GM23338 (cell line): ENCODE data around the gene AKNA. TPM values are rescaled to one million over a fixed set of nuclear protein-coding genes. Genes with fewer than 3 reads are reported as not detected.

Experiments
- ATAC-seq: fragments of 200-7000 bp; cut with Tn5 transposase; 3 replicates; pipeline ENCODE4 v1.9.1; 2020
- DNase-seq: peaks from one replicate; pipeline ENCODE4 v3.0.0-alpha.2; 2015; ENCODE audit warnings: low spot score
- H2AFZ ChIP-seq: fragments of 200-600 bp; sonication (generic); 2 replicates; pipeline ENCODE4 v1.8.0; 2016; ENCODE audit warnings: antibody characterized with exemption, mild to moderate bottlenecking, moderate library complexity
- H3F3A ChIP-seq: fragments of 200-600 bp; sonication (generic); replicated peaks from 2 replicates; pipeline ENCODE4 v1.8.0; 2017; ENCODE audit warnings: antibody characterized with exemption, mixed run types, low read depth
- H3K27ac ChIP-seq: fragments of 200-600 bp; sonication (generic); 2 replicates; pipeline ENCODE4 v1.6.1; 2016; ENCODE audit warnings: low read depth
- H3K27me3 ChIP-seq: fragments of 200-600 bp; sonication (generic); 2 replicates; pipeline ENCODE4 v1.8.0; 2016; ENCODE audit warnings: mild to moderate bottlenecking, mixed run types, moderate library complexity; ENCODE audit not compliant: insufficient read depth
- H3K36me3 ChIP-seq: fragments of 200-600 bp; sonication (generic); 2 replicates; pipeline ENCODE4 v1.8.0; 2016; ENCODE audit warnings: mild to moderate bottlenecking; ENCODE audit not compliant: insufficient read depth
- H3K4me1 ChIP-seq: fragments of 200-600 bp; sonication (generic); 2 replicates; pipeline ENCODE4 v1.8.0; 2016; ENCODE audit warnings: mild to moderate bottlenecking, moderate library complexity; ENCODE audit not compliant: insufficient read depth
- H3K4me2 ChIP-seq: fragments of 200-600 bp; sonication (generic); 2 replicates; pipeline ENCODE4 v1.7.1; 2017; ENCODE audit warnings: mixed run types
- H3K4me3 ChIP-seq: fragments of 200-600 bp; sonication (generic); 2 replicates; pipeline ENCODE4 v1.6.1; 2016; ENCODE audit warnings: mixed run types
- H3K79me2 ChIP-seq: fragments of 200-600 bp; sonication (generic); replicated peaks from 2 replicates; pipeline ENCODE4 v1.8.0; 2017; ENCODE audit warnings: mild to moderate bottlenecking; ENCODE audit not compliant: insufficient read depth
- H3K9me2 ChIP-seq: fragments of 200-600 bp; sonication (generic); 2 replicates; pipeline ENCODE4 v1.8.0; 2017; ENCODE audit not compliant: insufficient read depth
- H4K20me1 ChIP-seq: fragments of 200-600 bp; sonication (generic); replicated peaks from 2 replicates; pipeline ENCODE4 v1.8.0; 2017; ENCODE audit warnings: mild to moderate bottlenecking; ENCODE audit not compliant: insufficient read depth
- H3K27ac Mint-ChIP-seq: 2 replicates; pipeline ENCODE4 v1.8.0; 2020; ENCODE audit warnings: inconsistent platforms, mild to moderate bottlenecking, moderate library complexity, mixed read lengths
- H3K27me3 Mint-ChIP-seq: 3 replicates; pipeline ENCODE4 v1.8.0; 2022; ENCODE audit warnings: low read depth, mild to moderate bottlenecking, moderate library complexity, mixed read lengths, inconsistent platforms; ENCODE audit not compliant: insufficient read depth, poor library complexity
- H3K36me3 Mint-ChIP-seq: 3 replicates; pipeline ENCODE4 v1.8.0; 2021; ENCODE audit warnings: low read depth, mild to moderate bottlenecking, inconsistent platforms, moderate library complexity, mixed read lengths
- H3K4me1 Mint-ChIP-seq: 3 replicates; pipeline ENCODE4 v1.8.0; 2020; ENCODE audit warnings: mild to moderate bottlenecking, inconsistent platforms, mixed read lengths
- H3K4me3 Mint-ChIP-seq: 3 replicates; pipeline ENCODE4 v1.8.0; 2021; ENCODE audit warnings: moderate library complexity, mild to moderate bottlenecking, inconsistent platforms, mixed read lengths
- H3K9me3 Mint-ChIP-seq: 3 replicates; pipeline ENCODE4 v1.8.0; 2020; ENCODE audit warnings: moderate library complexity, mild to moderate bottlenecking, inconsistent platforms, mixed read lengths
- EZH2 ChIP-seq: fragments of 200-600 bp; sonication (generic); IDR thresholded peaks from one replicate; pipeline ENCODE4 v1.8.0; 2017; ENCODE audit warnings: antibody characterized with exemption, mild to moderate bottlenecking, low read depth; ENCODE audit not compliant: unreplicated experiment
- EZH2phosphoT487 ChIP-seq: fragments of 200-600 bp; sonication (generic); IDR thresholded peaks from one replicate; pipeline ENCODE4 v1.8.1; 2018; ENCODE audit warnings: antibody characterized with exemption; ENCODE audit not compliant: unreplicated experiment
- NANOG ChIP-seq: IDR thresholded peaks from 2 replicates; pipeline ENCODE4 v1.6.1; 2016; ENCODE audit warnings: antibody characterized with exemption, borderline replicate concordance
- REST ChIP-seq: IDR thresholded peaks from one replicate; pipeline ENCODE4 v1.6.1; 2018; ENCODE audit warnings: antibody characterized with exemption; ENCODE audit not compliant: unreplicated experiment
- ZNF114 ChIP-seq: fragments of 250-450 bp; sonication (Bioruptor Pico); IDR thresholded peaks from 2 replicates; pipeline ENCODE4 v1.5.0; 2020; ENCODE audit warnings: mild to moderate bottlenecking, moderate library complexity
- ZNF462 ChIP-seq: fragments of 250-450 bp; sonication (Bioruptor Pico); IDR thresholded peaks from 2 replicates; pipeline ENCODE4 v1.5.0; 2020; ENCODE audit warnings: mild to moderate bottlenecking, moderate library complexity
- polyA plus RNA-seq: library from polyadenylated mRNA; unstranded; fragments of >200 nt; fragmentation: Nextera tagmentation; extraction: Ambion mirVana; gene quantifications from 2 replicates; pipeline ENCODE4 v1.2.1, GENCODE V29; 2016
- total RNA-seq: library from RNA; depleted of rRNA; stranded (reverse); fragments of >200 nt; shearing (Covaris generic); gene quantifications from 2 replicates; pipeline ENCODE4 v1.2.3, GENCODE V29; 2014

Gene AKNA
- total and polyA plus RNA-seq, 2 experiments from 2014 or later = 9.0 to 28.1 TPM

- peaks cover 83% of the 10 kb centered on the region for H3K36me3 Mint-ChIP-seq
- H3K27me3 Mint-ChIP-seq = peaks cover 6% of the 10 kb centered on the region
- H3K4me2 ChIP-seq = no peak overlapping the region
- H3K4me3 ChIP-seq = no peak overlapping the region
- H3K4me3 Mint-ChIP-seq = no peak overlapping the region
- no peak overlapping the region for H3K27ac ChIP-seq
- no peaks in the 10 kb centered on the region for H3K4me1 ChIP-seq
- no peak for DNase-seq
- no peak for ATAC-seq
- H3K79me2 ChIP-seq = peaks cover under 1% of the 10 kb centered on the region; the same call in 1 of the 2 replicates
- no peaks in the 10 kb centered on the region for H3K9me2 ChIP-seq
- H3K9me3 Mint-ChIP-seq = no peaks in the 10 kb centered on the region
- no peaks in the 10 kb centered on the region for H3K27me3 ChIP-seq
- H3K36me3 ChIP-seq = peaks cover 17% of the 10 kb centered on the region; the same call in 1 of the 2 replicates
- TF ChIP-seq NANOG (no peak), EZH2 (no peak), EZH2phosphoT487 (no peak), ZNF462 (CRISPR knock-in tag) (no peak), REST (no peak), ZNF114 (CRISPR knock-in tag) (no peak)
- no peak overlapping the region for H2AFZ ChIP-seq
- no peak overlapping the region for H3K27ac Mint-ChIP-seq
- no peaks in the 10 kb centered on the region for H4K20me1 ChIP-seq
- H3K4me1 Mint-ChIP-seq = peaks cover 9% of the 10 kb centered on the region
- no peaks in the 10 kb centered on the region for H3F3A ChIP-seq
Measured at GRCh38 chr9:114363424-114363823, 24.4 kb downstream of the AKNA start.
